ENCODE data around the gene DEF6.
"Not testable (repeated sequence)": the region's sequence is repeated elsewhere in the genome, so short reads cannot be mapped to it uniquely, and the experiment has no call there.

DNA sequence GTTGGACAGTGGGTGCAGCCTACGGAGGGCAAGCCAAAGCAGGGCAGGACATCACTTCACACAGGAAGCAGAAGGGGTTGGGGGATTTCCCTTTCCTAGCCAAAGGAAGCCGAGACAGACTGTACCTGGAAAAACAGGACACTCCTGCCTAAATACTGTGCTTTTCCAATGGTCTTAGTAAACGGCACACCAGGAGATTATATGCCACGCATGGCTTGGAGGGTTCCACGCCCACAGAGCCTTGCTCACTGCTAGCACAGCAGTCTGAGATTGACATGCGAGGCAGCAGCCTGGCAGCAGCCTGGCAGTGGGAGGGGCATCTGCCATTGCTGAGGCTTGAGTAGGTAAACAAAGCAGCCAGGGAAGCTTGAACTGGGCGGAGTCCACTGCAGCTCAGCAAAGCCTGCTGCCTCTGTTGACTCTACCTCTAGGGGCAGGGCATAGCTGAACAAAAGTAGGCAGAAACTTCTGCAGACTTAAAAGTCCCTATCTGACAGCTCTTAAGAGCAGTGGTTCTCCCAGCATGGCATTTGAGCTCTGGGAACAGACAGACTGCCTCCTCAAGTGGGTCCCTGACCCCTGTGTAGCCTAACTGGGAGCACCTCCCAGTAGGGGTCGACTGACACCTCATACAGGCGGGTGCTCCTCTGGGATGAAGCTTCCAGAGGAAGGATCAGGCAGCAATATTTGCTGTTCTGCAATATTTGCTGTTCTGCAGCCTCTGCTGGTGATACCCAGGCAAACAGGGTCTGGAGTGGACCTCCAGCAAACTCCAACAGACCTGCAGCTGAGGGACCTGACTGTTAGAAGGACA, 34.7 kb downstream of the DEF6 start:
- TF ChIP-seq, protein P1, sequence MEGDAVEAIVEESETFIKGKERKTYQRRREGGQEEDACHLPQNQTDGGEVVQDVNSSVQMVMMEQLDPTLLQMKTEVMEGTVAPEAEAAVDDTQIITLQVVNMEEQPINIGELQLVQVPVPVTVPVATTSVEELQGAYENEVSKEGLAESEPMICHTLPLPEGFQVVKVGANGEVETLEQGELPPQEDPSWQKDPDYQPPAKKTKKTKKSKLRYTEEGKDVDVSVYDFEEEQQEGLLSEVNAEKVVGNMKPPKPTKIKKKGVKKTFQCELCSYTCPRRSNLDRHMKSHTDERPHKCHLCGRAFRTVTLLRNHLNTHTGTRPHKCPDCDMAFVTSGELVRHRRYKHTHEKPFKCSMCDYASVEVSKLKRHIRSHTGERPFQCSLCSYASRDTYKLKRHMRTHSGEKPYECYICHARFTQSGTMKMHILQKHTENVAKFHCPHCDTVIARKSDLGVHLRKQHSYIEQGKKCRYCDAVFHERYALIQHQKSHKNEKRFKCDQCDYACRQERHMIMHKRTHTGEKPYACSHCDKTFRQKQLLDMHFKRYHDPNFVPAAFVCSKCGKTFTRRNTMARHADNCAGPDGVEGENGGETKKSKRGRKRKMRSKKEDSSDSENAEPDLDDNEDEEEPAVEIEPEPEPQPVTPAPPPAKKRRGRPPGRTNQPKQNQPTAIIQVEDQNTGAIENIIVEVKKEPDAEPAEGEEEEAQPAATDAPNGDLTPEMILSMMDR (IDR thresholded peaks at IDR 0.05): peak; percentile 38
- TF ChIP-seq EZH2, EZH2phosphoT487 (IDR thresholded peaks at IDR 0.05): not testable (repeated sequence)

Data from neural progenitor cell (in vitro differentiated cells).